ENCODE data around the gene TEX261.
A peak's percentile ranks its signal among the peaks of the same experiment; 100 is the strongest.
"Not testable (repeated sequence)": the region's sequence is repeated elsewhere in the genome, so short reads cannot be mapped to it uniquely, and the experiment has no call there.

The TEX261 gene

GRCh38 chr2:71003966-71004755, 9.5 kb upstream of the TEX261 start:
- H3K4me3 ChIP-seq (ENCODE audit: low read depth, low read length): no peak overlapping the region
- TF ChIP-seq MYC (IDR thresholded peaks at IDR 0.05; ENCODE audit: low read depth, low read length) (no peak), MAX (IDR thresholded peaks at IDR 0.05; ENCODE audit: low read depth, low read length) (no peak), POLR2A (IDR thresholded peaks at IDR 0.05; ENCODE audit: extremely low read depth, insufficient read length) (no peak), CTCF (IDR thresholded peaks at IDR 0.05; ENCODE audit: low read depth, low read length) (no peak)
- DNase-seq (ENCODE audit: low read depth): no peak

- no peak overlapping the region for H3K4me3 ChIP-seq (ENCODE audit: low read depth, low read length)
- no peak for DNase-seq (ENCODE audit: low read depth)
These were observed 8.7 kb upstream of the TEX261 start for GRCh38 chr2:71003396-71003795.

GRCh38 chr2:71001981-71002570, 7.4 kb upstream of the TEX261 start:
- TF ChIP-seq MAX (IDR thresholded peaks at IDR 0.05; ENCODE audit: low read depth, low read length) (no peak), POLR2A (IDR thresholded peaks at IDR 0.05; ENCODE audit: extremely low read depth, insufficient read length) (no peak), CTCF (IDR thresholded peaks at IDR 0.05; ENCODE audit: low read depth, low read length) (no peak), MYC (IDR thresholded peaks at IDR 0.05; ENCODE audit: low read depth, low read length) (no peak)
- no peak overlapping the region for H3K4me3 ChIP-seq (ENCODE audit: low read depth, low read length)
- no peak for DNase-seq (ENCODE audit: low read depth)

More at GRCh38 chr2:71003396-71003795, 8.7 kb upstream of the TEX261 start:
- TF ChIP-seq MYC (IDR thresholded peaks at IDR 0.05; ENCODE audit: low read depth, low read length): no peak
- TF ChIP-seq CTCF (IDR thresholded peaks at IDR 0.05; ENCODE audit: low read depth, low read length): no peak
- no peak for TF ChIP-seq POLR2A (IDR thresholded peaks at IDR 0.05; ENCODE audit: extremely low read depth, insufficient read length)
- no peak for TF ChIP-seq MAX (IDR thresholded peaks at IDR 0.05; ENCODE audit: low read depth, low read length)

- DNase-seq (ENCODE audit: low read depth): no peak
- no peak overlapping the region for H3K4me3 ChIP-seq (ENCODE audit: low read depth, low read length)
- TF ChIP-seq CTCF (IDR thresholded peaks at IDR 0.05; ENCODE audit: low read depth, low read length): no peak
- TF ChIP-seq POLR2A (IDR thresholded peaks at IDR 0.05; ENCODE audit: extremely low read depth, insufficient read length): no peak
- TF ChIP-seq MAX (IDR thresholded peaks at IDR 0.05; ENCODE audit: low read depth, low read length): no peak
- TF ChIP-seq MYC (IDR thresholded peaks at IDR 0.05; ENCODE audit: low read depth, low read length): no peak
These were observed 6.9 kb upstream of the TEX261 start for GRCh38 chr2:71001592-71001927.

GRCh38 chr2:71000780-71001591, 6.3 kb upstream of the TEX261 start:
- DNase-seq (ENCODE audit: low read depth): peak; percentile 84
- H3K4me3 ChIP-seq (ENCODE audit: low read depth, low read length): peak overlapping the region; percentile 55
- TF ChIP-seq MAX (IDR thresholded peaks at IDR 0.05; ENCODE audit: low read depth, low read length) (no peak; the same call in 1 of the 2 replicates), POLR2A (IDR thresholded peaks at IDR 0.05; ENCODE audit: extremely low read depth, insufficient read length) (peak; percentile 19), CTCF (IDR thresholded peaks at IDR 0.05; ENCODE audit: low read depth, low read length) (peak; percentile 97), MYC (IDR thresholded peaks at IDR 0.05; ENCODE audit: low read depth, low read length) (peak; percentile 35)

GRCh38 chr2:70999931-71000330, 5.3 kb upstream of the TEX261 start:
- not testable (repeated sequence) for DNase-seq (ENCODE audit: low read depth); H3K4me3 ChIP-seq (ENCODE audit: low read depth, low read length)

Measured in NB4 (cell line).